GM12891 (cell line): ENCODE data around the gene ALG9.
"Not testable (repeated sequence)": the region's sequence is repeated elsewhere in the genome, so short reads cannot be mapped to it uniquely, and the experiment has no call there.

Experiments
- DNase-seq: peaks from one replicate; pipeline ENCODE4 v3.0.0; 2011; ENCODE audit warnings: low spot score; ENCODE audit not compliant: insufficient read length
- FAIRE-seq: peaks from 2 replicates; lab custom pipeline; 2011; peaks lifted over from hg19 to GRCh38; lab: Jason Lieb, UNC
- PAX5 ChIP-seq: IDR thresholded peaks from 2 replicates; pipeline ENCODE4 v1.6.1; 2011; ENCODE audit warnings: low read length, moderate library complexity, mild to moderate bottlenecking; ENCODE audit not compliant: insufficient read depth, severe bottlenecking
- POLR2A ChIP-seq: IDR thresholded peaks from 2 replicates; pipeline ENCODE4 v1.6.1; 2011; ENCODE audit warnings: low read depth, low read length, control low read depth
- POLR2AphosphoS5 ChIP-seq: IDR thresholded peaks from 2 replicates; pipeline ENCODE4 v1.6.1; 2011; ENCODE audit warnings: low read depth, low read length, control low read depth
- POU2F2 ChIP-seq: IDR thresholded peaks from 2 replicates; pipeline ENCODE4 v1.6.1; 2011; ENCODE audit warnings: low read depth, mild to moderate bottlenecking, control low read depth, low read length, moderate library complexity
- SPI1 ChIP-seq: IDR thresholded peaks from 2 replicates; pipeline ENCODE4 v1.6.1; 2011; ENCODE audit warnings: low read depth, low read length, control low read depth
- TAF1 ChIP-seq: IDR thresholded peaks from 2 replicates; pipeline ENCODE4 v1.6.1; 2011; ENCODE audit warnings: low read depth, low read length, control low read depth

ALG9 gene

DNA sequence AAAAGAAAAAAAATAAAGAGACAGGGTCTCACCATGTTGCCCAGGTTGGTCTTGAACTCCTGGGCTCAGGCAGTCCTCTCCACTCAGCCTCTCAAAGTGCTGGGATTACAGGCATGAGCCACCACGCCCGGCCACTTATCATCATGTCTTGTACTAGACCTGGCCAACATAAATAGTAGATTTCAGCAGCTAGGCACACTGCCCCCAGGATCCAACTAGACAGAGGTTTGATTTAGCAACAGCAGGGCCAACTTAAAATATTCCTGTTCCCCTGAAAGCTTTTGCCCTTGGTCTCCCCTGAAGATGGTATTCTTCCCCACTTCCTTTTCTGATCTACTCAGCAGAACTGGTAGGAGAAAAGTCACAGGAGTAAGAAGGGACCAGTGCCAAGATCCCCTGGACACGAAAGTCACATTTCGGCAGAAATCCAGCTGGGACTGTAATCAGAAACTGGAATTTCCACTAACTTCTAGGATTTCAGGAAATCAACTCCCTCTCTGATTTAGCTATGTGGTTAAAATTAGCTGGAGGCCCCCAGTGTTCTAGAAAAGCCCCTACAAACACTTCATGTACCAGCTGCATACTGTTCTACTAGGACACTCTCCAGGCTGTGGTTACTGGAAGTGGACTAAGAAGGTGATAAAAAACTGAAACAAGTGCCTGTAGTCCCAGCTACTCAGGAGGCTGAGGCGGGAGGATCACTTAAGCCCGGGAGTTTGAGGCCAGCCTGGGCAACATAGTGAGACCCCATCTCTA lies 96.2 kb downstream of the ALG9 start:
- no peak for TF ChIP-seq POLR2AphosphoS5
- no peak for TF ChIP-seq SPI1
- no peak for TF ChIP-seq POLR2A
- no peak for TF ChIP-seq TAF1
- no peak for TF ChIP-seq PAX5
- TF ChIP-seq POU2F2: no peak
- no peak for FAIRE-seq
- DNase-seq: no peak

- DNase-seq (no peak), FAIRE-seq (no peak)
- no peak for TF ChIP-seq POU2F2
- no peak for TF ChIP-seq SPI1
- no peak for TF ChIP-seq TAF1
- no peak for TF ChIP-seq POLR2AphosphoS5
- no peak for TF ChIP-seq PAX5
- TF ChIP-seq POLR2A: no peak
These were observed 98.8 kb downstream of the ALG9 start for GRCh38 chr11:111772535-111772934.

- not testable (repeated sequence) for DNase-seq, FAIRE-seq
These were observed 100.2 kb downstream of the ALG9 start for GRCh38 chr11:111771205-111771604.

GRCh38 chr11:111770581-111771134 lies 100.7 kb downstream of the ALG9 start:
- DNase-seq (no peak), FAIRE-seq (no peak)
- TF ChIP-seq POLR2AphosphoS5 (no peak), PAX5 (no peak), POLR2A (no peak), TAF1 (no peak), POU2F2 (no peak), SPI1 (no peak)

DNA sequence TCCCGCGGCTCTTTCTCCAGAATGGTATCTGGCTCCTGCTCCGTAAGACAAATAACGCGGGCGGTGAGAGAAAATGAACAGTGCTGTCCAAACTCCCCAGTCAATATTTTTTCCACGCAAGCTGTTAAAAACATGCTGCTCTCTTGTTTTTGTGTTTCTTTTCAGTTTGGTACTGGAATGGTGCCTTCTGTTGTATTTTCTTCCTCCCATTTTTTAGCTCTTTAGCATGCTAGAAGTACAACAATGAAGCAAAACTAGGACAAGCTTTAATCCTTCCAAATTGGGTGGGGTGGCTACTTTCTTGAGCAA lies 104.6 kb downstream of the ALG9 start:
- DNase-seq (no peak), FAIRE-seq (peak; percentile 13)
- no peak for TF ChIP-seq TAF1
- TF ChIP-seq POLR2A: no peak
- no peak for TF ChIP-seq POLR2AphosphoS5
- no peak for TF ChIP-seq SPI1
- TF ChIP-seq POU2F2: no peak
- no peak for TF ChIP-seq PAX5

DNA sequence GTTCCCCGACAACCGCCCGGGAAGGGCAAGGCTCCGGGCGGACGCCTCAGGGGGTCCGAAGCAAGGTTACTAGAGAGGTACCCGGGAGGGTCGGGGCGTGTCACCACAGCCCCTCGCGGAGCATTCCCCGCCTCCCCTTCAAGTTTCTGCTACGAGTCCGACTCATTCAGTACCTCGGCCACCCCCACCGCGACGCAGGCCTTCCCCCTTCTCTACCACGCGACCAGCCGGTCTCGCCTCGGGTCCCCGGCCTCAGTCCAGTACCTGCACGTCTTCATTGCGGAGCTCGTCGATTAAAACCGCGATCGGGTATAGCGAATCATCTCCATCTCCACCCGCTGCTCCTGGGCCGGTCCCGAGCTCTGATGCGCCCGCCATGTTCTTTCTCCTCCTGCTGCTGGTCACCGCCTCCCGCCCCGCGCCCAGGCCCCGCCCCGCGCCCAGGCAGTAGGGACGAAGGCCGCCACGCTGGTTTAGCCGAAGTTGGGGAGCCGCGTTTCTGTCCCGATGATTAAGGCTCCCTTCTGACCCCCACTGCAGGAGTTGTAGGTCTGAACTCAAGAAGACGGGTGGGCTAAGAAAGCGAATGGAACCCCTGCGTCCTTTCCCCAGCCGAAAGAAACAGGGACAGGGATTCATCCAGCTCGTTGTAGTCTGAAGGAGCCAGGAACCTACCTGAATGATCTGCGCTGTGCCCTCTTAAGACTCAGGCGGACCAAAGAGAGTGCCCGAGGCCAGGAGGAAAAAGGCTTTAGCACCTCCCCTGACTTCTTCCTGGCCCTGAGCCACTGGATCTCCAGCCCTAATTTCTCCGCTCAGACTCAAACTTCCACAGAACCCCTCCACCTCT lies 105.2 kb downstream of the ALG9 start, which contains the start of gene PPP2R1B:
PPP2R1B (minus strand) TSS at position 406 of the 850 bp plus-strand sequence; CDS start at position 378, 28 bp downstream.
- DNase-seq (peak; percentile 90), FAIRE-seq (peak; percentile 70)
- TF ChIP-seq TAF1 (peak; percentile 81; the same call in 1 of the 2 replicates), POLR2AphosphoS5 (no peak), SPI1 (no peak)

- DNase-seq (peak; percentile 32), FAIRE-seq (peak; percentile 31)
- no peak for TF ChIP-seq POLR2AphosphoS5
- no peak for TF ChIP-seq POU2F2
- TF ChIP-seq SPI1: no peak
- TF ChIP-seq TAF1: no peak
- no peak for TF ChIP-seq PAX5
- no peak for TF ChIP-seq POLR2A
These were observed 105.9 kb downstream of the ALG9 start for GRCh38 chr11:111765320-111765983.

DNA sequence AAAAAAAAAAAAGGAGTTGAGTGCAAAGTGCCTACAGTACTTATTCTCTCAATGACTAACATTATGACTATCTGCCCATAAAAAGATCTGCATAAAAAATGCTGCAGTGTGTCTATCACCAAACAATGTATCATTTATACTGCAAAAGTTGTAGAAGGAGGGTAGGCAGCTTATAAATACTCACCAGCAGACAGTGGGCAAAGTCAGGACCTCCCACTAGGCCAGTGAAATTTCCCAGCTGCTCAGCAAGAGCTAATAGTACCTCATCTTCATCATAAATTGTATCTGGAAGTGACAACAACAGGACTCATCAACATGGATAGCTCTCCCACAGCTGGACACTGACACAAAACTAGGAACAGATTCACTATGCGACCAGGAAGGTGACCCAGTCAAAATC lies 106.8 kb downstream of the ALG9 start:
- DNase-seq (no peak), FAIRE-seq (peak; percentile 67)
- no peak for TF ChIP-seq SPI1
- no peak for TF ChIP-seq POLR2A
- no peak for TF ChIP-seq POLR2AphosphoS5
- no peak for TF ChIP-seq TAF1
- TF ChIP-seq POU2F2: no peak
- TF ChIP-seq PAX5: no peak

DNA sequence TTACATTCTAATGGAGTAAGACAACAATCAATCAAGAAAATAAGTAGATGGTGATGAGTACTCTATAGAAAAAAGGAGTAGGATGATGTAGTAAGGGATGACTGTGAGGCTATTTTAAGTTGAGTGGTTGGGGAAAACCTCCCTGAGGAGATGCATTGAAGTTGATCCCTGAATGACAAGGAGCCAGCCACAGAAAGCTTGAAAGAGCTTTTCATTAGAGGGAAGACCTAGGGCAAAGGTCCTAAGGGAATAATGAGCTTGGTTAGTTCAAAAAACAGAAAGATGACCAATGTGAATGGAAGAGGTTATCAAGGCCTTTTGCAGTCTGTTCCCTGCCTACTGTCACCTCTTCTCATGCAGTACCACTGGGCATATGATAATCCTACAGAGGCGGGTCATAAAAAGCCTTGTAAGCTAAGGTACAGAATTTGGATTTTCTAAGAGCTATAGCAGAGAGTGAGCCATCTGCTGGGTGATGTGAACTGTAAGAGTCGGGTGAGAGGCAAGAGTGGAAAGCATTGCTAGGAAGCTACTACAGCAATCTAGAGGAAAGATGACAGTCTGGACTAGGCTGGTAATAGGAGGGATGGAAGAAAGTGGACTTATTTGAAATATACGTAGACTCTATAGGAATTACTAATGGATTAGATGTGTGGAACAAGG lies 108.3 kb downstream of the ALG9 start:
- FAIRE-seq: peak; percentile 9
- TF ChIP-seq PAX5 (no peak), TAF1 (no peak), SPI1 (no peak), POLR2A (no peak), POU2F2 (no peak), POLR2AphosphoS5 (no peak)
- DNase-seq: no peak
